Stimulated activated CD8-positive, alpha-beta memory T cell treated with anti-CD3 and anti-CD28 coated beads, Interleukin-7, amount 100 ng/mL, for 4 hours (primary cell): ENCODE measurements around the gene CHRNB4.
"Not testable (repeated sequence)": the region's sequence is repeated elsewhere in the genome, so short reads cannot be mapped to it uniquely, and the experiment has no call there.

ENCODE experiments used
- DNase-seq, 2 donors: peaks; one replicate each; pipeline ENCODE4 v3.0.0-alpha.2; 2020; ENCODE audit warnings: low read depth in 2 of 2

CHRNB4 gene

DNA sequence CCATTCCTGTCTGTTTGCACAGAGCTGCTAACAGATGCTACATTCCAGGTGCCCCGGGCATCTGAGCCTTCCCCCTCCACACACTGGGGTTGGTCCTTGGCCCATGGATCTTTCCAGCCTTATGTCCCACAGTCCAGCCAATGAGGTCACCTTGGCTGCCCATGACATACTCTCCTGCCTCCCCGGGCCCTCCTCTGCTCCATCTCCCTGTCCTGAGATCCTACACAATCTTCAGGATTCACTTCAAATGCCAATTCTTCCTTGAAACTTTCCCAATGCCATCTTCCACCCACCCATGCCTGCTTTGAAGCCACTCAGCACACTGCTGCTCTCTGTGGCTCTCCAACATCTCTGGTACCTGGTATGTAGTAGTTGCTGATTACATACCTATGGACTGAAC is 24.5 kb downstream of the CHRNB4 start:
- DNase-seq: no peak

DNA sequence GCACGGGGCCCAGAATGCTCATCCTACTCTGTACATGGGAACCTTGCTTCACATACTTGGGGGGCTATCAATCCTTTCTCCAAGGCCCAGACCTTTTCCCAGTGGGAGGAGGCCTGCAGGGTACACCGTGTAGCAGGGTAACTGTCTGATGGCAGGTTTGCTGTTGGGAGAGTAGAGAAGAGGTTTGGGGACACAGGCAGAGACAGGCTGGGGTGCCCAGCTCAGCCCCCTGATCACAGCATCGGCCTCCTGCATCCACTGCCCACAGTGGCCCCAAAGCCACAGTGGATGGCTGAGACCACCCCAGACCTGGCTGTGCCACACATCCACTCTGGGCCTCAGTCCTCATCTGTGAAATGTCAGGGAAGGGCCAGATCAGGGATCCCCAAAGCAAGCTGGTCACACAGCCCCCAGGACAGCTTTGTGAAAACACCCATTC is 25.8 kb downstream of the CHRNB4 start:
- no peak for DNase-seq

DNA sequence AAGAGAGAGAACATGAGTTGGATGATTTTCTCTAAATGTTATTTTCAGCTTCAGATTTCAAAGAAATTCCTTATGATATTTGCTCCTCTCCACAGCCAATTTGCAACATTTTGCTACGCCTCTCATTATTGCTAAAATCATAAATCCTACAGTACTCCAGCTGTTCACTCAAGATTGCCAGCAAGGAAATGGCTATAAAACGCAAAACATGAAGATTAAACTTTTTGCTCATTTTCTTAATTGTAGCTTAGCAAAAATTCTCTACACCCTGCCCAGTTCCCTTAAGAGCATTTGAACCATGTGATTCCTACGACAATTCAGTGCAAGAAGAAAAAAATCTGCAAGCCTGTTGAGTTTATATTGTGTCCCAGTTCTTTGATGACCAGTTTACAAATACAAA is 27.0 kb downstream of the CHRNB4 start:
- no peak for DNase-seq

DNA sequence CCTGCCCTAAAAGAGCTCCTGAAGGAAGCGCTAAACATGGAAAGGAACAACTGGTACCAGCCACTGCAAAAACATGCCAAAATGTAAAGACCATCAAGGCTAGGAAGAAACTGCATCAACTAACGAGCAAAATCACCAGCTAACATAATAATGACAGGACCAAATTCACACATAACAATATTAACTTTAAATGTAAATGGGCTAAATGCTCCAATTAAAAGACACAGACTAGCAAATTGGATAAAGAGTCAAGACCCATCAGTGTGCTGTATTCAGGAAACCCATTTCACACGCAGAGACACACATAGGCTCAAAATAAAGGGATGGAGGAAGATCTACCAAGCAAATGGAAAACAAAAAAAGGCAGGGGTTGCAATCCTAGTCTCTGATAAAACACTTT is 31.5 kb downstream of the CHRNB4 start:
- not testable (repeated sequence) for DNase-seq

DNA sequence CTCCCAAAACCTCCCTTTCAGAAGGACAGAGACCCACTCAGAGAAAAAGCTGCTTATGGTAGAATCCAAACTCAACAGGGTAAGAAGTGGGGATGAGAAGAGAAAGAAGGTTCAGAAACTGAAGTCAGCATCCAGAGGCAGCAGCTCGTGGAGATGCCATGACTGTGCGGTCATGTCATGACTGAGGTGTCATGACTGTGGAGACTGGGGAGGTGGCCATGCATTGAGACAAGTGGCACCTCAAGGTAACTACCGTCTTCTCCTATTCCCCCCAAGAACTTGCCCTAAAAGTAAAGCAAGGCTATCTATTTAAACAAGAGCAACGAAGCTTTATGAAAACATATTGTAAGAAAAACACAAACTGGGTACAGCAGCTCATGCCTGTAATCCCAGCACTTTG is 35.3 kb downstream of the CHRNB4 start:
- DNase-seq: no peak

DNA sequence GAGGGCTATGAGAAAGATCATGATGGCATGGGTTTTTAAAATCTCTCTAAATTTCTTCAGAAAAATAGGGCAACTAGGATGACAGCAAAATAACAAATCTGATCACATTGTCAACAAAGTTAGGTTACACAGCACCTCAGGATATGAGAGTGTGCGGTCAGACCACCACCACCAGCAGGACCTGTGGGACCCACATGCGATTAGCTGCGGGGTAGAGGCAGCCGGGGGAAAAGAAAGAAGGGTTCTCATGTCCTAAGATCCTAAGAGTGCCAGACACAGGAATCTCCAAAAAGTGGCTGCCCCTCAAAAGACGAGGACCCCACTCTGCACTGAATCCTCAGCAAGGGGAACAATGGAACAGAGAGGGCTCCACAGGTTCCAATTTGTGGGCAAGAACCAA is 35.8 kb downstream of the CHRNB4 start:
- DNase-seq: no peak

DNA sequence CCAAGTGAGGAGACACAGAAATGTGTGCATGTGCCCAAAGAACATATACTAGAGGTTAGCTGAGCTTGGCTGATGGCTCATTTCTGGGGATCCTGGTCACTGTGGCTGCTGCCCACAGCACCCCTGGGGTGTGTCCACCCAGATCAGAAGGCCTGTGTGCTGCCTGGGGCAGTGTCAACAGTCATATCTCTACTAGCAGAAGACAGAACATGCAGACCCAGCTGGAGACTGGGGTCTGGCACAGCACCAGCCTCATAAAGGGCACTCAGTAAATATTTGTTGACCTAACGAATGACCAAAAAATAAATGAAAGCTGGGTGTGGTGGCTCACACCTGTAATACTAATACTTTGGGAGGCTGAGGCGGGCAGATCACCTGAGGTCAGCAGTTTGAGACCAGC is 36.6 kb downstream of the CHRNB4 start:
- DNase-seq: no peak

DNA sequence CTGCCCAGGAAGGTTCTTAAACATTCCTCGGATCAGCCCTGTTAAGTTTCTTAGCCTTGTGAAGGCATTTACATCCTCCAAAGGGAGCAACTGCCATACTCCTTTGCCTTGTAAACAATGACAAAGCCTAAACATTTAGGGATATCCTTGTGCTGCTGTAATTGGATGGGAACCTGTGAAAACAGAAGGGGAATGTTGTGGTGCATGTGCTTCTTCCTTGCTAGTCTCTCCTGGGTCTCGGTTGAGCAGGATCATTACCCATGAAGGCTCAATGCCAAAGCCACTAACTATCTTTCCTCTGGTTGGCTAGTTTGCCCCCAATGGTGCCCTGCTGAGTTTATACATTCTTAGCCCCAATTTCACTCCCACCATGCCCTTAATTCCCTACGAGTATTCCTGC is 37.5 kb downstream of the CHRNB4 start:
- DNase-seq: no peak

DNA sequence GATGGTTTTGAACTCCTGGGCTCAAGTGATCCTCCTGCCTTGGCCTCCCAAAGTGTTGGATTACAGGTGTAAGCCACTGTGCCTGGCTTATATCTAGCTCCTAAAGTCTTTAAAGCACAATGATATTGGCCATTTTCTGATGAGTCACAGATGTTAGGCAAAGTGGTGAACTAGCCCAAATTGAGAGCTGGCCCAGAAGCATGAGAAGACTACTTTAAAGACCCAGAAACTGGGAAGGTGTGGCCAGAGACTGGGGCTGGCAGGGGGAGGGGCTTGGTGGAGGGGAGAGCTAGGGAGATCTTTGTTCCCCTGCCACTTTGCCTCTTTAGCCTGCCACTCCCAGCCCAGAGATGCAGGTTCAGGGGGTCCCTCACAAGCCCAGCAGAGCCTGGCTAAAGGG is 41.8 kb downstream of the CHRNB4 start:
- no peak for DNase-seq

DNA sequence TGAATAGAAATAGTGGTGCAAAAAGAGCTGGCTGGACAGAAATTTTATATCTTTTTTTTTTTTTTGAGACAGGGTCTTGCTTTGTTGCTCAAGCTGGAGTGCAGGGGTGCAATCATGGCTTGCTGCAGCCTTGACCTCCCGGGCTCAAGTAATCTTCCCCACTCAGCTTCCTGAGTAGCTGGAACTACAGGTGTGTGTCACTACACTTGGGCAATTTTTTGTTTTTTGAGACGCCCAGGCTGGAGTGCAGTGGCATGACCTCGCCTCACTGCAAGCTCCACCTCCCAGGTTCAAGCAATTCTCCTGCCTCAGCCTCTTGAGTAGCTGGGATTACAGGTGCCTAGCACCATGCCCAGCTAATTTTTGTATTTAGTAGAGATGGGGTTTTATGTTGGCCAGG is 42.7 kb downstream of the CHRNB4 start:
- no peak for DNase-seq

DNA sequence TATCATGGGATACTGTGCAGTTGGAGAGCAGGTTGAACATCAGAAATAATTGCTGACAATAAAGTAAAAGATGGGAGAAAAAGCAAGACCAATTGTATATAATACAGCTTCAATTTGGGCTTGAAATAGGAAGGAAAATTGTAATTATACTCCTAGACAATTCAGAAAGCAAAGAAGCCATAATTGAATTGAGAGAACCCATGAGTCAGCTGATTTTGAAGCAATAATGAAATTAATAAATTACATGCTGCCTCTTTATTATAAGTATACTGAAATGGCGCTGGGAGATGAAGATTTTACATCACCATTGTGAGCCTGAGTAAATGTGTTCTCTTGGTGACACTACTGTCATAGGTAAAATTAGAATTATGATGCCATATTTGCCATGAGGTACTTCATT is 43.4 kb downstream of the CHRNB4 start:
- no peak for DNase-seq

DNA sequence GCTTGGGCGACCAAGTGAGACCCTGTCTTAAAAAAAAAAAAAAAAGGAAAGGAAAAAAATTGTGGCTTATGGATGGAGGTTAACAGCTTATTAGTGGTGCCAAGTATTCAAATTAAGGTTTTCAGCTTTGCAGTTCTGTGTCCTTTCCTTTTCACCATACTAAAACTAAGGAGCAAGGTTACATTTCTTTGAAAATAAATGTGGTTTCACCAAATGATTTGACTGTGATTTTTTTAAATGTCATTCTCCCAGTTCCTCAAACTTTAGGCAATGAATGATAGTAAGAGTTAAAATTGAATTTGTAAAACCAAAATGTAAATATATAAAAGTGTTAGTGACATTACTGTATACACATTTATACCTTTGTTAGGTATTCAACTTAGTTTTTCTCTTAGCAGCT is 66.1 kb downstream of the CHRNB4 start:
- DNase-seq: no peak
